ENCODE results near the gene MKRN2. TPM values are rescaled to one million over a fixed set of nuclear protein-coding genes. Genes with fewer than 3 reads are reported as not detected.
A peak's percentile ranks its signal among the peaks of the same experiment; 100 is the strongest.

The MKRN2 gene
- total and polyA plus RNA-seq, 2 of the 4 experiments (the other 2 are of a cell fraction): 44.4 to 65.6 TPM

DNA sequence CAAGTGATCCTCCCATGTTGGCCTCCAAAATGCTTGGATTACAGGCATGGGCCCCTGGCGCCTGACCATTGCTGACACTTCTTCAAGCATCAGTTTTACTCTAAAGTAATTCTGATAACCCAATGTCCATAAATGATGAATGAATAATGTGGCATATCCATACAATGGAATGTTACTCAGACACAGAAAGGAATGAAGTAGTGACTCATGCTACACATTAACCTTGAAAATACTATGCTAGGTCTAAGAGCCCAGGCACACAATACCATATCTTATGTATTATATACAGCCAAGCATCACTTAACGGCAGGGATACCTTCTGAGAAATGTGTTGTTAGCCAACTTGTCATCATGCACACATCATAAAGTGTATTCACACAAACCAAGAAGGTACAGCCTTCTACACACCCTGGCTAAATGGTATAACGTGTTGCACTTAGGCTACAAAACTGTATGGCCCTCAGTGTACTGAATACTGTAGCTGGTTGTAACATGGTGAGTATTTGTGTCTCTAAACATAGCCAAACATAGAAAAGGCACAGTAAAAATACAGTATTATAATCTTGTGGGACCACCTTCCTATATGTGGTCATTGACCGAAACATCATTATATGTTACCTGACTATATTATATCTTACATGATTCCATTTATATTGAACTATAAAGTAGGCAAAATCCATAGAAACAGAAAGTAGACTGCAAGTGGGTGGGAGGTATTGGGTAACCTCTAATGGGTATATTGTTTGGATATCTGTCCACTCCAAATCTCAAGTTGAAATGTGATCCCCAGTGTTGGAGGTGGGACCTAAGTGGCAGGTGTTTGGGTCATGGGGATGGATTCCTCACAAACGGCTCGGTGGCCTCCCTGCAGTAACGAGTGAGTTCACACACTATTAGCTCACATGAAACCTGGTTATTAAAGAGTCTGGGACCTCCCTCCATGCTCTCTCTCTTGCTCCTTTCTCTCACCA is 31.4 kb downstream of the MKRN2 start:
- Histone ChIP-seq H4K5ac (ENCODE audit: low read depth, low read length) (no peak overlapping the region), H3K4me1 (ENCODE audit: control insufficient read depth, insufficient read depth, low read length) (peaks cover 4% of the 10 kb centered on the region; the same call in 1 of the 2 replicates), H3K4me2 (ENCODE audit: low read depth, low read length) (no peak overlapping the region), H3K14ac (replicated peaks; ENCODE audit: low read depth, low read length) (no peak overlapping the region), H3K4ac (ENCODE audit: low read depth, low read length) (no peak overlapping the region), H2BK20ac (ENCODE audit: low read depth, low read length) (no peak overlapping the region), H2BK5ac (ENCODE audit: low read depth, low read length, poor library complexity, severe bottlenecking) (peak overlapping the region; percentile 13), H3K23ac (ENCODE audit: low read depth, low read length) (no peak overlapping the region), H4K20me1 (ENCODE audit: insufficient read depth, low read length) (peaks cover 30% of the 10 kb centered on the region), H2AK9ac (replicated peaks; ENCODE audit: low read depth, low read length, poor library complexity) (no peak overlapping the region), H4K8ac (ENCODE audit: low read depth in 2 of 2, low read length in 2 of 2) (no peak overlapping the region), H2AK5ac (ENCODE audit: low read depth, low read length) (peak overlapping the region; percentile 5; the same call in 1 of the 2 replicates), H3K4me3 (ENCODE audit: insufficient read depth, low read depth, low read length) (no peak overlapping the region), H3K9ac (ENCODE audit: low read depth, low read length) (no peak overlapping the region), H2BK120ac (ENCODE audit: low read depth, low read length) (no peak overlapping the region), H3K36me3 (ENCODE audit: control insufficient read depth, insufficient read depth, low read length) (peaks cover 66% of the 10 kb centered on the region), H2AFZ (replicated peaks; ENCODE audit: low read length, poor library complexity) (no peak overlapping the region), H3K56ac (ENCODE audit: extremely low read depth, insufficient read depth, low read length) (no peak overlapping the region), H3K9me1 (ENCODE audit: insufficient read depth, low read length) (peaks cover 6% of the 10 kb centered on the region; the same call in 1 of the 2 replicates), H3K9me3 (ENCODE audit: control insufficient read depth, insufficient read depth, low read length) (no peaks in the 10 kb centered on the region), H3K27me3 (ENCODE audit: control insufficient read depth, insufficient read depth, low read length) (no peaks in the 10 kb centered on the region), H2BK15ac (ENCODE audit: low read depth, low read length) (no peak overlapping the region), H3K27ac (ENCODE audit: insufficient read depth, low read length) (peak overlapping the region; percentile 15; the same call in 1 of the 2 replicates), H3K79me1 (ENCODE audit: low read depth in 1 of 2, low read length in 2 of 2) (peaks cover 43 to 66% of the 10 kb centered on the region in 2 experiments), H4K91ac (ENCODE audit: insufficient read depth, low read depth, low read length) (no peak overlapping the region), H3K18ac (ENCODE audit: low read depth, low read length) (no peak overlapping the region)
- ChIA-PET CTCF (interaction anchor here (0.6 kb wide), 2 partner anchors 11 to 110 kb away, joined by 3 to 12 read pairs; no protein-coding TSS in a partner anchor), POLR2A (ENCODE audit: unreplicated experiment) (no interaction called here)
- WGBS, 2 experiments (ENCODE audit: extremely low coverage in 2 of 2, insufficient read length in 1 of 2): 51% methylated on average over 3 of the region's 7 CpGs; no CpG with 5 or more reads in 1 of the 2 experiments
- intact Hi-C loops (cut with micrococcal nuclease): loop anchor here (5.0 kb wide), 1 partner anchor 74 kb away; the partner anchor contains the start of gene RAF1
- no TSS peak for BruUV-seq (replicated peaks)
- DNase-seq: peak; percentile 52
- ATAC-seq (ENCODE audit: low read depth): peak; percentile 70
- in situ Hi-C loops (cut with MboI; ENCODE audit: low sequenced_read_pairs): no loop called here
- dilution Hi-C loops (cut with HindIII; ENCODE audit: low sequenced_read_pairs, unreplicated experiment): no loop called here
- TF ChIP-seq RFX5 (IDR thresholded peaks at IDR 0.05; ENCODE audit: low read depth, low read length) (no peak), MXI1 (IDR thresholded peaks at IDR 0.05; ENCODE audit: borderline replicate concordance, low read depth, low read length) (no peak), MAFK (IDR thresholded peaks at IDR 0.05; ENCODE audit: low read depth, low read length) (no peak), RCOR1 (IDR thresholded peaks at IDR 0.05; ENCODE audit: insufficient replicate concordance, low read length) (no peak), CEBPB (IDR thresholded peaks at IDR 0.05; ENCODE audit: low read depth, low read length) (peak; percentile 36; the same call in 1 of the 2 replicates), FOS (IDR thresholded peaks at IDR 0.05; ENCODE audit: low read depth, low read length) (0 out of 2 replicates have a peak, but pooled peaks have one; percentile 18), CHD1 (IDR thresholded peaks at IDR 0.05; ENCODE audit: low read depth, low read length) (no peak), SMC3 (IDR thresholded peaks at IDR 0.05; ENCODE audit: low read depth, low read length) (no peak)
- TF ChIP-seq, protein P1, sequence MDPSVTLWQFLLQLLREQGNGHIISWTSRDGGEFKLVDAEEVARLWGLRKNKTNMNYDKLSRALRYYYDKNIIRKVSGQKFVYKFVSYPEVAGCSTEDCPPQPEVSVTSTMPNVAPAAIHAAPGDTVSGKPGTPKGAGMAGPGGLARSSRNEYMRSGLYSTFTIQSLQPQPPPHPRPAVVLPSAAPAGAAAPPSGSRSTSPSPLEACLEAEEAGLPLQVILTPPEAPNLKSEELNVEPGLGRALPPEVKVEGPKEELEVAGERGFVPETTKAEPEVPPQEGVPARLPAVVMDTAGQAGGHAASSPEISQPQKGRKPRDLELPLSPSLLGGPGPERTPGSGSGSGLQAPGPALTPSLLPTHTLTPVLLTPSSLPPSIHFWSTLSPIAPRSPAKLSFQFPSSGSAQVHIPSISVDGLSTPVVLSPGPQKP (IDR thresholded peaks at IDR 0.05; ENCODE audit: borderline replicate concordance, low read depth, low read length): no peak

Measured in IMR-90 (cell line).